AG20443 (cell line): ENCODE data around the gene NCAPD3.
"Not testable (repeated sequence)": the region's sequence is repeated elsewhere in the genome, so short reads cannot be mapped to it uniquely, and the experiment has no call there.

Source experiments
- DNase-seq: peaks from one replicate; pipeline ENCODE4 v3.0.0; 2012; ENCODE audit warnings: low spot score, mixed read lengths

The NCAPD3 gene, protein sequence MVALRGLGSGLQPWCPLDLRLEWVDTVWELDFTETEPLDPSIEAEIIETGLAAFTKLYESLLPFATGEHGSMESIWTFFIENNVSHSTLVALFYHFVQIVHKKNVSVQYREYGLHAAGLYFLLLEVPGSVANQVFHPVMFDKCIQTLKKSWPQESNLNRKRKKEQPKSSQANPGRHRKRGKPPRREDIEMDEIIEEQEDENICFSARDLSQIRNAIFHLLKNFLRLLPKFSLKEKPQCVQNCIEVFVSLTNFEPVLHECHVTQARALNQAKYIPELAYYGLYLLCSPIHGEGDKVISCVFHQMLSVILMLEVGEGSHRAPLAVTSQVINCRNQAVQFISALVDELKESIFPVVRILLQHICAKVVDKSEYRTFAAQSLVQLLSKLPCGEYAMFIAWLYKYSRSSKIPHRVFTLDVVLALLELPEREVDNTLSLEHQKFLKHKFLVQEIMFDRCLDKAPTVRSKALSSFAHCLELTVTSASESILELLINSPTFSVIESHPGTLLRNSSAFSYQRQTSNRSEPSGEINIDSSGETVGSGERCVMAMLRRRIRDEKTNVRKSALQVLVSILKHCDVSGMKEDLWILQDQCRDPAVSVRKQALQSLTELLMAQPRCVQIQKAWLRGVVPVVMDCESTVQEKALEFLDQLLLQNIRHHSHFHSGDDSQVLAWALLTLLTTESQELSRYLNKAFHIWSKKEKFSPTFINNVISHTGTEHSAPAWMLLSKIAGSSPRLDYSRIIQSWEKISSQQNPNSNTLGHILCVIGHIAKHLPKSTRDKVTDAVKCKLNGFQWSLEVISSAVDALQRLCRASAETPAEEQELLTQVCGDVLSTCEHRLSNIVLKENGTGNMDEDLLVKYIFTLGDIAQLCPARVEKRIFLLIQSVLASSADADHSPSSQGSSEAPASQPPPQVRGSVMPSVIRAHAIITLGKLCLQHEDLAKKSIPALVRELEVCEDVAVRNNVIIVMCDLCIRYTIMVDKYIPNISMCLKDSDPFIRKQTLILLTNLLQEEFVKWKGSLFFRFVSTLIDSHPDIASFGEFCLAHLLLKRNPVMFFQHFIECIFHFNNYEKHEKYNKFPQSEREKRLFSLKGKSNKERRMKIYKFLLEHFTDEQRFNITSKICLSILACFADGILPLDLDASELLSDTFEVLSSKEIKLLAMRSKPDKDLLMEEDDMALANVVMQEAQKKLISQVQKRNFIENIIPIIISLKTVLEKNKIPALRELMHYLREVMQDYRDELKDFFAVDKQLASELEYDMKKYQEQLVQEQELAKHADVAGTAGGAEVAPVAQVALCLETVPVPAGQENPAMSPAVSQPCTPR (N-terminal part only)

DNA sequence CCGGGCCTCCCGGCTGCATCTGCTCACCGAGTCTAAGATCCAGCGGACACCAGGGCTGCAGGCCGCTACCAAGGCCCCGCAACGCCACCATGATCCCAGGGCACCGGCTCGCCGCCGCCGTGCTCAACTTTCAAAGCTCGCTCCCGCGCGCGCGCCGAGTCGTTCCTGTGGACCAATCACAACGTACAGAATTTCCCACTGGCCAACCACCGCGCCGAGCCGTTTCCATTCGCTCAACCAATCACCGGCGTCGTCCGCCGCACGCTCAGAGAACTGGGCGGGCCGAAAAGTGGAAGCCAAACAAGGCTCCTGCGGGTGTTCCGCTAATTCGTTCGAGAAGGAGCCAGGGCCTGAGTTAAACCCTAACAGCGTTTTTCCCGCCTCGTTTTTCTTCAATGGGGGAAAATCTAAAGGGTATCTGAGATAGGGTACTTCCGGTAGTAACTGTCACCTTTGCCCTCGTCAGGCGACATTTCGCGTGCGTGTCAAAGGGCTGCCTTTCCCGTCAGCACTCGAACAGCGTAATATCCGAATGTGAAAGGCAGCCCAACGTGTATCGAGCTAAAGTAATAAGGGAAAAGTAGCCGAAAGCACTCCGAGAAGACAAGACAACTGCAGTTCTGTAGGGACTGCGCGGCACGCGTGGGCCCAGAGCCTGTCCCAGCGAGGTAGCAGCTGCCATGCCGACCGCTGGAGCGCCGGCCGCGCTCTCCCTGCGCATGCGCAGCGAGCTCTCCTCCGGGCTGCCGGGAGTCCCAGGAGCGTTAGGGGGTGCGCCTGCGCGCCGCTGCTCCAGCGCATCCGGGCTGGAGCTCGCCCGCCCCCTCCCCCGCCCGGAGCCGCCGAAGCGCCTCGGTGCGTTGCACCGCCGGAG, at the start of gene NCAPD3, which contains the start of gene VPS26B:
NCAPD3 (minus strand) TSS at position 132 of the 874 bp plus-strand sequence; CDS start at position 91, 41 bp downstream.
VPS26B (plus strand) TSS at position 836 of the 874 bp plus-strand sequence. CDS start 452 bp downstream, outside the sequence.
- peak; percentile 100 for DNase-seq

DNA sequence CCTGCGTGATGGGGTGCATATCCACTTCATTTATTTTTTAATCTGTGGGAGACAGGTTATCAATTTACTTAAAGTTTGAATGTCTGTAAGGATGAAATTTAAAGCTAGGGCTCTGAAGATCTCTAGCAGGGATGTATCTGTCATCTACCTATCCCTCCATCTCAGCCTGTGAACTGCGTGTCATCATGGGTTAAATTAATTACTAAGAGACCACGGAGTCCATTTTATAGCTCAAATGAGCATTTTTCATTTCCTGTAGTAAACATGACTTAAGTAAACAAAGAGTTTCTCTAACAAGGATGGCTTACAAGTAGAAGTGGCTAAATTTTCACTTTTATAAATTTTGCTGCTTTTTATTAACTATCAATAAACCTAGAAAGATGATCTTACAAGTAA, 49.5 kb upstream of the NCAPD3 start:
- DNase-seq, result no peak

GRCh38 chr11:134272381-134273316, 48.9 kb upstream of the NCAPD3 start:
- DNase-seq, result peak; percentile 63

DNA sequence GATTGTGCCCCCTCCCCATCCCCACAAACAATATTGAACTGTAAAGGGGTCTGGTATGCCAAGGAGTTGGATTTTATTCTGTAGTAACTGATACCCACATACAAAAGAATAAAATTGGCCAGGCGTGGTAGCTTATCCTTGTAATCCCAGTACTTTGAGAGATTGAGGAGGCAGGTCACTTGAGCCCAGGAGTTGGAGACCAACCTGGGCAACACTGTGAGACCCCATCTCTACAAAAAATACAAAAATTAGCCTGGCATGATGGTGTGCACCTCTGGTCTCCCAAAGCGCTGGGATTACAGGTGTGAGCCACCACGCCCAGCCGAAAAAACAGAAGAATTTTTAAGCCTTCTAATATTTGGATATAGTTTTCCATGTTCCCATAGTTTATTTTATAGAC, 48.2 kb upstream of the NCAPD3 start:
- DNase-seq, result no peak

- no peak for DNase-seq
Measured at GRCh38 chr11:134270250-134270714, 46.5 kb upstream of the NCAPD3 start.

GRCh38 chr11:134267966-134268365, 44.2 kb upstream of the NCAPD3 start:
- no peak for DNase-seq

DNA sequence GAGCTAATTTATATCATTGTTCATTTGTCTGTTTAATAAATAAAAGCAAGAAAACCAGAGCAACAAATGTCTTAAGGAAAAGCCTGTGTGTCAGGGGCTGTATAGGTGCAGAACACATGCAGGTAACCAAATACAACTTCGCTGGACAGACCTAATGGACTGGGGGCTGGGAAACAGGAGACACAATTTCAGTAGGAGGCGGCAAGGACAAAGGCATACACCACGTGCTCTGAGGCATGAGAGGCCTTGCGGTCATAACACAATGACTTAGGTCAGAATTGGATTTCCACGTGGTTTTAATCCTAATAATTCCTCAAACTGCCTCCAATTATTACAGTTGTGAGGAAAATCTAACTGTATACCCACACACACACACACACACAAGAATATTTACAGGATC, 43.7 kb upstream of the NCAPD3 start:
- DNase-seq, result no peak

DNA sequence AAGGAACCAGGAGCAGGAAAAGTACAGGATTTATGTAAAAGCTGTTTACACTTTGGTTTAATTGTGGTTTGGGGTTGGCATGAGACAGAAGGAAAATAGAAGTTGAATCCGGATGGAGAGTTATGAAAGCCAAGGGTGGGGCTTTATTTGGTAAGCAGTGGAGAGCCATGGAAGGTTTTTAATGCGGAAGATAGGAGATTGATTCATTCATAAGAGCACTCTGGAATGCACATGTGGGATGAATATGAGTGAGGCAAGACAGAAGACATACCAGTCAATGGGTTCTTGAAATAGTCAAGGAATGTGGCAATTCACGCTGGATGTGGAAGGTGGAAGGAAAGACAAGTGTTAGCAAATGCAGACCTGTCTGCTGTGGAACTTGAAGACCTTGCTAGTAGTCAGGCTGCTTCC, 43.1 kb upstream of the NCAPD3 start:
- DNase-seq, result peak; percentile 87

GRCh38 chr11:134266440-134266839, 42.7 kb upstream of the NCAPD3 start:
- DNase-seq, result no peak

DNA sequence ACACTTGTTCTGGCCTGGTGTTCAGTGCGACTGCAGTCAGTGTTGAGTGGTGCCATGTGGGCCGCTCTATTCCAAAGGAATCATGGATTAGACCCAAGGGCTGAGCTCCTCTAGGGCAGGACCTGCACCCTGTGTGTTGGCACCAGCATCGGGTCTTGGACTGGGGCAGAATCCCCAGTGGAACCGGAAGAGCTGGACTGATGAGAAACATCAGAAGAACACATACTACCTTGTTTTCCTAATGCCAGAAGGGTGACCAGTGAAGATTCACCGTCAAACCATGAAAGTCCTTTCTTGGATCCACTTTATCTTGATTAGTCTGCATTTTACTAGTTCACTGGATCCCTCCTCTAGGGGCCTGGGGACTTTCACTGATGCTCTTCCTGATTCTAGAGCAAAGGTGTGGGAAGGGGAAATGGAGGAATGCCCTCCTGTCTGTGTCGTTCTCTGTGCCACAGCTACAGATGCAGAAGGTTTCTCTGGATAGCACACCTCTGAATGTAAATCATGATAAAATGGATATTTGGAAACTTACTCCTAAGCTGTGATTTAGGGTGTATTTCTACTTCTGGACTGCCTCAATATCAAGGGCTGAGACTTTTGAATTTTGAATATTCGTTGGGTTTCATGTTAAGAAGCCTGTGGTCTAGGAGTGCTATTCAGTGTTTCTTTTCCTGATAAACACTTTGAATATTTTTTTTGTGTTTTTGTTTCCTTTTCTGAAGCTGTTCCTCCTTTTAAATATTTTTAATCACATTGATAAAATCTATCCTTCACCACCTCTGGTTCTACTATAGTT, 41.4 kb upstream of the NCAPD3 start:
- no peak for DNase-seq

DNA sequence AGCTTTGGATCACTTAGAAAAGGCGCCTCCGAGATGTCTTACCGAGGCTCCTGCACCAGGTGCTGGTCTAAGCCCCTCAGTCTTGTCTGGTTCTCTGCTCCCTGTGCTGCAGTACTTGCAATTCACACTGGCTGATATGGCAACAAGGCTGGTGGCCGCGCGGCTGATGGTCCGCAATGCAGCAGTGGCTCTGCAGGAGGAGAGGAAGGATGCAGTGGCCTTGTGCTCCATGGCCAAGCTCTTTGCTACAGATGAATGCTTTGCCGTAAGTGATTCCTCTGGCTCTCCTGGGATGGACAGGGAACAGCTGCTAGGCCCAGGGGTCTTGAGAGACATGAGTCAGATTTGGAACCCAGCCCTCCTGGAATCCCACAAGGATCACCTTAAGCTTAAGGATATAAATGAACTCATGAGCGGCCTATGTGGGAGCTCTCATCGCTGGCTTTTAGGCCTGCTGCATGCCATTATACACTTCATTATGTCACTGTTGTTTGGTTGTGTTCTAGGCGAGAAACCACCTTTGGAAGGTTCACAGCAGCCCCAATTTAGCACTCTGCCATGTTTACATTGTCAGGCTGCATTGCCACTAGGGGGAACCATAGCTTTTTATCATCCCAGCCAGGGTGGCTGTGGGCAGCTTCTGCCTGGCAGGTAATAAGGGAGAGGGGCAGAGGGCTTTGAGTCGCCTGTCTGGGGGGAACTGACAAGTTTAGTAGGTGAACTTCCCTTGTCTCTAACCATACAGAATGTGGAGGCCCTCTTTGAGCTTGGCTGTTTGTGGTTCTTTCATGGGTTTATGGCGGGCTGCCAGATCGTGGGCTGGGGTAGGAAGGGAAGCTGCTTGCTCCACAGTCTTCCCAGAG, 38.1 kb upstream of the NCAPD3 start:
- DNase-seq, result peak; percentile 53

GRCh38 chr11:134260983-134261382, 37.2 kb upstream of the NCAPD3 start:
- no peak for DNase-seq

- DNase-seq, result no peak
Measured at GRCh38 chr11:134260503-134260902, 36.7 kb upstream of the NCAPD3 start.

DNA sequence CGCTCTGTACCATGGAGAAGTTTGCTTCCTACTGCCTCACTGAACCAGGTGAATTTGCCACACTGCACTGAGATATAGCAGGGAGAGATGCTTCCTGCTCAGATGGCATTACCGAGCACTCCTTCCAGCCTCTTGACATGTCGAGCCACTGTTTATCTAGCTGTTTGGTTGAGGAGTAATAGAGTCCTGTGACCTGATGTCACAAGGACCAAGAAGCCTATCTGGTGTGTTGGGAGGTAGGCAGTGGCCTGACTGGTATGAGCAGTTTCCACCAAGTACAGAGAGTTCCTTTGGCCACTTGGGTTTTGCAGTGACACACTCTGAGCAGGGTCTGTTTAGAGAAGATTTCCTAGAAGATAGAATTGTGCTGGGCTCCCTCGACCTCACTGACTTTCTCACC, 34.8 kb upstream of the NCAPD3 start:
- no peak for DNase-seq

GRCh38 chr11:134257101-134257500, 33.3 kb upstream of the NCAPD3 start:
- no peak for DNase-seq

DNA sequence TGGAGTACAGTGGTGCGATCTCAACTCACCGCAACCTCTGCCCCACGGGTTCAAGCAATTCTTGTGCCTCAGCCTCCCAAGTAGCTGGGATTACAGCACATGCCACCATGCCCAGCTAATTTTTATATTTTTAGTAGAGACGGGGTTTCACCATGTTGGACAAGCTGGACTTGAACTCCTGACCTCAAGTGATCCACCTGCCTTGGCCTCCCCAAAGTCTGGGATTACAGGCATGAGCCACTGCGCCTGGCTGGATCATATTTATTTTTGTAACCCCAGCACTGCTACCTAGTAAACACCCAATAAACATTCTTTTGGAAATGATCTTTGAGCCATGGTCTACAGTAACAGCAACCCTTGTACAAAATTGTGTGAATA, 31.4 kb upstream of the NCAPD3 start:
- not testable (repeated sequence) for DNase-seq

- no peak for DNase-seq
Measured at GRCh38 chr11:134254433-134255183, 30.8 kb upstream of the NCAPD3 start.
